Tibial artery (tissue), 4 donors: ENCODE data around the gene ADAM17.

ENCODE experiments used
- DNase-seq, 2 donors: peaks; one replicate each; pipeline ENCODE4 v3.0.0-alpha.2; 2019
- H3K27ac ChIP-seq, 2 donors: fragments of 200-600 bp; sonication (generic) in 1 of 2; 1 replicate in 1 of 2; 2 replicates in 1 of 2; pipeline ENCODE4 v1.5.1; 2018 to 2019; ENCODE audit warnings: mild to moderate bottlenecking in 1 of 2
- H3K27me3 ChIP-seq, 2 donors: fragments of 200-600 bp; sonication (generic) in 1 of 2; one replicate each; pipeline versions ENCODE4 v1.5.1 to v1.6.0; 2016 to 2019
- H3K36me3 ChIP-seq, 3 donors: fragments of 200-600 bp; sonication (generic) in 2 of 3; one replicate each; pipeline ENCODE4 v1.5.1; 2016 to 2019; ENCODE audit warnings: mild to moderate bottlenecking in 2 of 3
- H3K4me1 ChIP-seq, 4 donors: fragments of 200-600 bp; sonication (generic) in 2 of 4; 1 replicate in 3 of 4; 2 replicates in 1 of 4; pipeline ENCODE4 v1.5.1; 2016 to 2019
- H3K4me3 ChIP-seq, 2 donors: fragments of 200-600 bp; sonication (generic) in 1 of 2; 1 replicate in 1 of 2; 2 replicates in 1 of 2; pipeline ENCODE4 v1.5.1; 2018 to 2019; ENCODE audit warnings: mild to moderate bottlenecking in 2 of 2
- H3K9me3 ChIP-seq, 3 donors: fragments of 200-600 bp; sonication (generic) in 1 of 3; one replicate each; pipeline ENCODE4 v1.5.1; 2016 to 2019
- intact Hi-C: fragments of 100-400 bp; cut with DNase I; formaldehyde crosslinking; loops from one replicate; pipeline ENCODE4 v1.15.0; 2023; ENCODE audit warnings: low total_unique reads
- TF ChIP-seq, protein P1 (sequence below), 2 experiments: fragments of 200-600 bp in 1 of 2; fragments of 450-650 bp in 1 of 2; IDR thresholded peaks; one replicate each; pipeline ENCODE4 v1.5.1; 2017 to 2019; ENCODE audit warnings: antibody characterized with exemption in 2 of 2, mild to moderate bottlenecking in 1 of 2, moderate library complexity in 1 of 2

ADAM17 gene

DNA sequence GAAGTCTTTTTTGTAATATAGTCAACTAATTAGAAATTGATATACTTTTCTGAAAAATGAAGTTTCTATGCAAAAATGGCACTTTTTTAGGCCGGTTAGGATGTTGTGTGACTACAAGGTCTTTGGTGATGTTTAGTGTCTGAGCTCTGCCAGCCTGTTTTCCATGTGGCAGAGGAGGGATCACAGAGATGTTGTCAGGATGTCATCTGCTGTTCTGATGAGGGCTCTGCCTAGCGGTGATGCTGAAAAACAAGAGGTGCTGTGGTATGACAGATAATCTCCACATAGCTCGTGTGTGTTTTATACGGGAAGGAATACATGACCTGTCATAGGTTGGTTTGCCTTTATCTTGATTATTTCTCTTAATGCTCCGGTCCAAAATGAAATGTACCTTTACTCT, 93.3 kb downstream of the ADAM17 start:
- H3K4me3 ChIP-seq: no peak overlapping the region
- peaks cover 11 to 50% (median 11%) of the 10 kb centered on the region in 3 donors for H3K36me3 ChIP-seq
- H3K9me3 ChIP-seq: no peaks in the 10 kb centered on the region
- TF ChIP-seq, protein P1, sequence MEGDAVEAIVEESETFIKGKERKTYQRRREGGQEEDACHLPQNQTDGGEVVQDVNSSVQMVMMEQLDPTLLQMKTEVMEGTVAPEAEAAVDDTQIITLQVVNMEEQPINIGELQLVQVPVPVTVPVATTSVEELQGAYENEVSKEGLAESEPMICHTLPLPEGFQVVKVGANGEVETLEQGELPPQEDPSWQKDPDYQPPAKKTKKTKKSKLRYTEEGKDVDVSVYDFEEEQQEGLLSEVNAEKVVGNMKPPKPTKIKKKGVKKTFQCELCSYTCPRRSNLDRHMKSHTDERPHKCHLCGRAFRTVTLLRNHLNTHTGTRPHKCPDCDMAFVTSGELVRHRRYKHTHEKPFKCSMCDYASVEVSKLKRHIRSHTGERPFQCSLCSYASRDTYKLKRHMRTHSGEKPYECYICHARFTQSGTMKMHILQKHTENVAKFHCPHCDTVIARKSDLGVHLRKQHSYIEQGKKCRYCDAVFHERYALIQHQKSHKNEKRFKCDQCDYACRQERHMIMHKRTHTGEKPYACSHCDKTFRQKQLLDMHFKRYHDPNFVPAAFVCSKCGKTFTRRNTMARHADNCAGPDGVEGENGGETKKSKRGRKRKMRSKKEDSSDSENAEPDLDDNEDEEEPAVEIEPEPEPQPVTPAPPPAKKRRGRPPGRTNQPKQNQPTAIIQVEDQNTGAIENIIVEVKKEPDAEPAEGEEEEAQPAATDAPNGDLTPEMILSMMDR (IDR thresholded peaks at IDR 0.05): no peak
- H3K27ac ChIP-seq: no peak overlapping the region
- H3K4me1 ChIP-seq: no peaks in the 10 kb centered on the region
- no peaks in the 10 kb centered on the region for H3K27me3 ChIP-seq
- intact Hi-C loops: no loop called here
- no peak for DNase-seq

DNA sequence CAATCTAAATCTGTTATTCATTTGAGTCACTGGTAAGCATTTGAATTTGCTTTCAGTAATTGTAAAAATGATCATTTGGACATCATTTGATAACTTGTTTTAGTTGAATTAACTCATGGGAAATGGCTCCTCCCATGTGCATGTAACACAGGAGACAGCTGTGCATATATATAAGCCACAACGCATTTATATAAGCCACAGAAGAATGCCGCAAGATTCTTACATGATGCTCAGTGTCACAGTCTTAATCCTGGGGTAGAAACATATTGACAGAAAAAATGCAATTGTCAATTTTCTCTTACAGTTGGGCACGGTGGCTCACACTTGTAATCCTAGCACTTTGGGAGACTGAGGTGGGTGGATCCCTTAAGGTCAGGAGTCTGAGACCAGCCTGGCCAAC, 94.6 kb downstream of the ADAM17 start:
- TF ChIP-seq, protein P1 (IDR thresholded peaks at IDR 0.05): no peak
- peaks cover 11 to 48% (median 12%) of the 10 kb centered on the region in 3 donors for H3K36me3 ChIP-seq
- H3K27me3 ChIP-seq: no peaks in the 10 kb centered on the region
- H3K4me3 ChIP-seq: no peak overlapping the region
- H3K4me1 ChIP-seq: no peaks in the 10 kb centered on the region
- DNase-seq: no peak
- no peak overlapping the region for H3K27ac ChIP-seq
- no peaks in the 10 kb centered on the region for H3K9me3 ChIP-seq
- intact Hi-C loops: no loop called here

GRCh38 chr2:9460441-9461017, 95.1 kb downstream of the ADAM17 start:
- no peaks in the 10 kb centered on the region for H3K4me1 ChIP-seq
- H3K4me3 ChIP-seq: no peak overlapping the region
- peaks cover 11 to 46% (median 17%) of the 10 kb centered on the region in 3 donors for H3K36me3 ChIP-seq
- no peak for DNase-seq
- TF ChIP-seq, protein P1 (IDR thresholded peaks at IDR 0.05): no peak
- no peak overlapping the region for H3K27ac ChIP-seq
- H3K27me3 ChIP-seq: no peaks in the 10 kb centered on the region
- intact Hi-C loops: no loop called here
- no peaks in the 10 kb centered on the region for H3K9me3 ChIP-seq

DNA sequence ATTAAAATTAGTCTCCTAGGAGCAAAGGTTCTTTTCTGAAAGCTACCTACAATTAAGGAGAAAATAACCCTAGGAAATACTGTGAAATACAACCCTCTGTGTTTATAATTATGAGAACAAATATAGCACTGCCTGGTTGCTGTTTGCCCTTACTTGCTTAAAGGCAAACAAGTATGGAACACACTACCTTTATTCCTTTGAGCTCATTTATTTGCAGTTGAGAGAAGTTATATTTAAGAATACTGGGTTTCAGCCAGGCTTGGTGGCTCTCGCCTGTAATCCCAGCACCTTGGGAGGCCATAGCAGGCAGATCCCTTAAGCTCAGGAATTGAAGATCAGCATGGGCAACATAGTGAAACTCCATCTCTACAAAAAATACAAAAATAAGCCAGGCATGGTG, 104.4 kb downstream of the ADAM17 start:
- no peak for DNase-seq
- no peak overlapping the region for H3K4me3 ChIP-seq
- TF ChIP-seq, protein P1 (IDR thresholded peaks at IDR 0.05): no peak
- peaks cover 28 to 82% (median 42%) of the 10 kb centered on the region in 3 donors for H3K36me3 ChIP-seq
- intact Hi-C loops: no loop called here
- H3K27ac ChIP-seq: no peak overlapping the region
- no peaks in the 10 kb centered on the region for H3K4me1 ChIP-seq
- no peaks in the 10 kb centered on the region for H3K27me3 ChIP-seq
- no peaks in the 10 kb centered on the region for H3K9me3 ChIP-seq

DNA sequence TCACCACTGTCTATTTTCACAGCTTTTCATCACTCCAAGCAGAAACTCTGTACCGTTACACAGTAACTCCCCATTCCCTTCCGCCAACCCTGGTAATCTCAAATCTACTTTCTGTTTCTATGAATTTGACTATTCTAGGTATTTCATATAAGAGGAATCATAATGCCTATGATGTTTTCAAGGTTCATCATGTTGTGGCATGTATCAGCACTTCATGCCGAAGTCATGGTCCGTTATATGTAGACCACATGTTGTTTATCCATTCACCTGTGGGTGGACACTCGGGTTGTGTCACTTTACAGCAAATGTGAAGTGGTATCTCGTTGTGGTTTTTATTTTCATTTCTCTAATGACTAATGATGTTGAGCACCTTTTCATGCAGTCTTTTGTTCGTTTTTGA, 110.5 kb downstream of the ADAM17 start:
- intact Hi-C loops: no loop called here
- Histone ChIP-seq H3K27ac (no peak overlapping the region), H3K4me1 (no peaks in the 10 kb centered on the region), H3K27me3 (no peaks in the 10 kb centered on the region), H3K4me3 (no peak overlapping the region), H3K36me3 (peaks cover 32 to 90% (median 66%) of the 10 kb centered on the region in 3 donors), H3K9me3 (no peaks in the 10 kb centered on the region)
- no peak for DNase-seq
- TF ChIP-seq, protein P1 (IDR thresholded peaks at IDR 0.05): no peak

DNA sequence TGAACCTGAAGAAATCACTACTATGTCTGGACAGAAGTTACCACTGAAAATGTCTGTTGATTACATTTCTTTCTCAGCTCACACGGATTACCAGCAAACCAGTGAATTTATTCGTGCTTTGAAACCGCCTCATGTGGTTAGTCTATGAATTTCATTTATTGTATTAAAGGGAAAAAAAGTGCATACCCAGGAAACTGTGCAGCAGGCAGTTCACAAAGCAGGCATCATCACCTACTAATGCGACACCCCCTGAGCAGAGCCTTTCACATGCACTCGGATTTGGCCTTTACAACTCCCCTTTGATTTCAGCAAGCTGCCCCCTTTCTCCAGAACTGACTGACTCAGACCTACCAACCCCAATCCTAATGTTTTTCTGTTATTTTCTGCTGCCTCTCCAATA, 112.1 kb downstream of the ADAM17 start:
- Histone ChIP-seq H3K27ac (no peak overlapping the region), H3K36me3 (peaks cover 36 to 93% (median 62%) of the 10 kb centered on the region in 3 donors), H3K4me3 (no peak overlapping the region), H3K4me1 (no peaks in the 10 kb centered on the region), H3K27me3 (no peaks in the 10 kb centered on the region), H3K9me3 (no peaks in the 10 kb centered on the region)
- TF ChIP-seq, protein P1 (IDR thresholded peaks at IDR 0.05): no peak
- intact Hi-C loops: no loop called here
- no peak for DNase-seq
